ENCODE data around the gene PIN1.

The PIN1 gene

DNA sequence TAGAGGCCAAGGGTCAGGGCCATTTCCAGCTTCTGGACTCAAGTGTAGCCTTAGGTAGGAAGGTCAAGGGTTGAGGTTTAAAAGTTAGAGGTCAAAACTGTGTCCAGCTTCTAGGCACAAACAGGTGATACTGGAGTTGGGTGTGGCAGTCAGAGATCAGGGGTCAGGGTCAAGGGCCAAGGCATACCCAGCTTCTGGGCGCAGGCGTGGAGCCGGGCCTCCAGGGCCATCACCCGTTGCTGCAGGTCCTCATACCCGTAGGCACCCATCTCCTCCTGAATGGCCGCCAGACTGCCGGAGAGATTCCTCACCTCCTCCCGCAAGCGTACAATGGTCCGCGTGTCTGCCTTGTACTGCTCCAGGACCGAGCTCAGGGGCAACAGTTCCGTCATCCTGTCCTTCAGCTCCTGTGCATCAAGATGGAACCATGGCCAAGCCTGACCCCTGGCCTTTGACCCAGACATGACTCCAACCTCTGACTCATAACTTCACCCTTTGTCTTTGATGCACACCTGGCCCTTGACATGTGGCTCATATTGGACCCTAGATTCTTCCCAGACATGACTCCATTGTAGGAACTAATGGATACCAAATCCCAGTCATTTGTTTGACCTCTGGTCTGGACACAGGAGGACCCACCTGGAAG, 22.1 kb downstream of the PIN1 start:
- no peak for DNase-seq

DNA sequence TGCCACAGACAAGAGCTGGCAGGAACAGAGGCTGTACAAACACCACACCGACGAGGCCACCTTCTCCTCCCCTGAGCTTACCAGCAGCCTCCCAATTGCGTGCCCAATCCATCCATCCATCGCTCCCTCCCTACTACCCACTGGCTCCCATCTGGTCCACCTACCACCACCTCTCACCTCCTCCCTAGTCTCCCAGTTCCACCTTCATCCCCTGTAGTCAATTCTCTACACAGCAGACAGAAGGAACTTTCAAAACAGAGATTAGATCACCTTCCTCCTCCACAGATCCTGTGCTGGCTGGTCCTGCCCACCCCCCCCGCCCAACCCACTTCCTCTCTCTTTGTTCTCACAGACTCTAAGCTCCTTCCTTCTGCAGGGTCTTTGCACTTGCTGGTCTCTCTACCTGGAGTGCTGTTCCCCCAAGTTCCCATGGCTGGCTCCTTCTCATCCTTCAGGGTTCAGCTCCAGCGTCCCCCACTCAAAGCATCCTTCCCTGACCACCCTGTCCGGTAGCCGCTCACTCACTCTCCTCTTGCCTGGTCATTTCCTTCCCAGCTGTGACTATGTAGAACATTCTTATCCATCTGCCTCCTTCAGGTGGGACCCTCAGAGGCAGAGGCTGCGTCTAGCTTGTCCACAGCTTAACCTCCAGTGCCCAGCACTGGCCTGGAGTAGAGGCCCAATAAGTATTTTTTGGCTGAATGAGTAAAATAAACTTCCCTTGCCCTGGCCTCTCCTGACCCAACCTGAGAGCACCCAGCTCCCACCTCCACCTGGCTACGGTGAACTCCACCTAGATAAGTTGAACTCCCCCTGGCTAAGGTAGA, 23.0 kb downstream of the PIN1 start:
- no peak for DNase-seq

DNA sequence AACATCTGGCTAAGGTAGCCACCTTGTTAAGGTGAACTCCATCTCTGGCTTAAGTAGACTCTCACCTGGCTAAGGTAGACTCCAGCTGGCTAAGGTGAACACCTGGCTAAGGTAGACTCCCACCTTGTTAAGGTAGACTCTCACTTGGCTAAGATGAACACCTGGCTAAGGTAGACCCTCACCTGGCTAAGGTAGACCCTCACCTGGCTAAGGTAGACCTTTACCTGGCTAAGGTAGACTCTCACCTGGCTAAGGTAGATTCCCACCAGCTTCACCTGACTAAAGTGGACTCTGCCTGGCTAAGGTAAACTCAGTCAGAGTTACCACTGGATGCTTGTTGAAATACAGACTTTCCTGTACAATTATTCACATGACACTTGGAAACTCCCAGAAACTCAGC, 23.6 kb downstream of the PIN1 start:
- DNase-seq = no peak

GRCh38 chr19:9860407-9860806, 25.3 kb downstream of the PIN1 start:
- DNase-seq = no peak

GRCh38 chr19:9861503-9861902, 26.4 kb downstream of the PIN1 start:
- no peak for DNase-seq

DNA sequence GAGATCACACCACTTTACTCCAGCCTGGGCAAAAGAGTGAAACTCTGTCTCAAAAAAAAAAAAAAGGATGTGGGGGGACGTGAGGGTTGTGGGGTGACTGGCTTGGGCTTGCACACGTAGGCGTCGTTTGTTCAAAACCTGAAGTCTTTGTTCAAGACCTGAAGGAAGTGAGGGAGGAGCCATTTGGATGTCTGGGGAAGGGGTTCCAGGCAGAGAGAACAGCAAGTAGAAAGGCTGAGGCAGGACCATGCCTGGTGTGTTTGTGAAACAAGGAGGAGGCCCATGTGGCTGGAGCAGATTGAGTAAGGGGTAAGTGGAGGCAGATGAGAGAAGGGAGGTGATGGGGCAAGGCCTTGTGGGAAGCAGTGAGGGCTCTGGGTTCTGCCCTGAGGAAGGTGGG, 27.8 kb downstream of the PIN1 start:
- no peak for DNase-seq

DNA sequence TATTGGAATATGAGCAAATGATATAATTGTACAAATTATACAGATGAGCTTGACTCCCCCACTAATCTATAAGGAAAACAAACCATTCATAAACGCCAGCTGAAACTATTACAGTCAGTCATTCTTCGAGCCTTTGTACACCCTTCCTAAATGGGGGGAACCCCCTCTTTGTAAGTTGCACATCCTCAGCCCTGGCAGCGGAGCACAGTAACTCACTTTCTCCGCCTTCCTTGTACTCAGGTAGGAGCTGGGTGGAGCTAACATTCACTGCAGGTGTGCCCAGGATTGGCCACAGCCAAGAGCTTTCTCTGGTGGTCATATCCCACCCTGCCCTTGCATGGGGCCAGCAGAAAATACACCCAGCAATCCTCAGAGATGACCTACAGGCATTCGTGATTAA, 28.6 kb downstream of the PIN1 start:
- no peak for DNase-seq

- DNase-seq = no peak
These were observed 30.8 kb downstream of the PIN1 start for GRCh38 chr19:9865732-9866501.

DNA sequence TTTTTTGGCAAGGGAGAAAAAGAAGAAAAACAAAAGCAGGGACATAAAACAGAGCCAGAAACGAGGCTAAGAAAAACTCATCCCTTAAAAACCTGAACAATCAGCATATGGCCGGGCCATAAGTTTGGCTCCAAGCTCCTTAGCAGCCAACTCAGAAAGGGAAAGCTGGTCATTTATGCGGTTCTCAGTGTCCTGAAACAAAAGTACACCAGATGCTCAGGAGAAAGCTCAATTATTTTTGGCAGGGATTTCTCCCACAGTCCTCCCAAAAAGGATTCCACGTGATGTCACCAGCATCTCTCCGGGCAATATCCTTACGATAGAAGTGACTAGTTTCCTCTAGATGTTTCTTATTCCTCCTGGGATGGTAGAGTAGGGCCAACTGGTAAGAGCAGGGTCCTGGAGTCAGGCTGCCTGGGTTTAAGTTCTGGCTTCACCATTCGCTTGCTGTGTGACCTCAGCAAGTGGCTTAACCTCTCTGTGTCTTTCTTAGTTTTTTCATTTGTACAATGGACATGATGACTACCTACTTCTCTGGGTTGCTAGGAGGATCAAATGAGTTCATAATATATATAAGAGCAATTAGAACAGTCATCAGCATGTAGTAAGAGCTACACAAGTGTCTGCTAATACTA, 34.0 kb downstream of the PIN1 start:
- DNase-seq = no peak

GRCh38 chr19:9871626-9872338, 36.7 kb downstream of the PIN1 start:
- DNase-seq = no peak

DNA sequence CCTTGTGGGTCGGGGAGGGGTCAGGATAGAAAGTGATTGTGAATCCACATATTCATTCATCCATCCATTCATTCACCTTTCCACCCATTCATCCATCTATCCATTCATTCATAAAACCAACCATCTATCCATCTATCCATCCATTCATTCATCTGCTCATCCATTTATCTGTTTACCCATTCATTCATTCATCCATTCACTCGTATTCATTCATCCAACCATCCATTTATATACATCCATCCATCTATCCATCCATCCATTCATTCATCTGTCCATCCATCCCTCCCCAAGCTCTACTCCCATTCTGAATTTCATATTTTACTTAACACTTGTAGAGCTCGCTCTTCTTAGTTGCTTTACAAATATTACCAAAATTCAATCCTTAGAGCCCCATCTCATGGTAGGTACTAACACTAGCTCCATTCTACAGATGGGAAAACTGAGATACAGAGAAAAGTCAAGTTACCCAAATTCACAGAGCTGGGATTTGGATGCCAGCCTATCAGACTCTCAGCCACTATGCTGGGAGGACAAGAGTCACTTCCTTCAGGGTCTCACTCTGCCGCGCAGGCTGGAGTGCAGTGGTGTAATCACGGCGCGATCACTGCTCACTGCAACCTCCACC, 37.6 kb downstream of the PIN1 start:
- DNase-seq = no peak

- no peak for DNase-seq
These were observed 40.0 kb downstream of the PIN1 start for GRCh38 chr19:9875031-9875627.

- no peak for DNase-seq
These were observed 40.7 kb downstream of the PIN1 start for GRCh38 chr19:9875796-9876195.

DNA sequence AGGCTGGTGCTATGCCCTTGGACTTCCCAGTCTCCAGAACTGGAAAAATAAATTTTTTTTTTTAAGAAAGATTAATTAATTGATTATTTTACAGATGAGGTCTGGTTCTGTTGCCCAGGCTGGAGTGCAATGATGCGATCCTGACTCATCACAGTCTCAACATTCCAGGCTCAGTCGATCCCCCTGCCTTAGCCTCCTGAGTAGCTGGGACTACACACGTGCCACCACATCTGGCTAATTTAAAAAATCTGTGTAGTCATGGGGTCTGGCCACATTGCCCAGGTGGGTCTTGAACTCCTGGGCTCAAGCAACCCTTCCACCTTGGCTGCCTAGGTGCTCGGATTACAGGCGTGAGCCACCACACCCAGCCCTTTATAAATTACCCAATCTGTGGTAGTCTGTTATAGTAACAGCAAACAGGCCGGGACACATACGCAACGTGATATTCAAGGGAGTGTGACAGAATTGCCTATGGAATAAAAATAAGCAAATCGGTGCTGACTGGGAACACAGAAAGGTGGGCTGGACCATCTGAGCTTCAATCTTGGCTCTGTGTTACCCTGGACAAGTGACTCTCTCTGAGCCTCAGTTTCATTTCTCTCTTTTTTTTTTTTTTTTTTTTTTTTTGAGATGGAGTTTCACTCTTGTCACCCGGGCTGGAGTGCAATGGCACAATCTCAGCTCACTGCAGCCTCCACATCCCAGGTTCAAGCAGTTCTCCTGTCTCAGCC, 42.8 kb downstream of the PIN1 start:
- no peak for DNase-seq

DNA sequence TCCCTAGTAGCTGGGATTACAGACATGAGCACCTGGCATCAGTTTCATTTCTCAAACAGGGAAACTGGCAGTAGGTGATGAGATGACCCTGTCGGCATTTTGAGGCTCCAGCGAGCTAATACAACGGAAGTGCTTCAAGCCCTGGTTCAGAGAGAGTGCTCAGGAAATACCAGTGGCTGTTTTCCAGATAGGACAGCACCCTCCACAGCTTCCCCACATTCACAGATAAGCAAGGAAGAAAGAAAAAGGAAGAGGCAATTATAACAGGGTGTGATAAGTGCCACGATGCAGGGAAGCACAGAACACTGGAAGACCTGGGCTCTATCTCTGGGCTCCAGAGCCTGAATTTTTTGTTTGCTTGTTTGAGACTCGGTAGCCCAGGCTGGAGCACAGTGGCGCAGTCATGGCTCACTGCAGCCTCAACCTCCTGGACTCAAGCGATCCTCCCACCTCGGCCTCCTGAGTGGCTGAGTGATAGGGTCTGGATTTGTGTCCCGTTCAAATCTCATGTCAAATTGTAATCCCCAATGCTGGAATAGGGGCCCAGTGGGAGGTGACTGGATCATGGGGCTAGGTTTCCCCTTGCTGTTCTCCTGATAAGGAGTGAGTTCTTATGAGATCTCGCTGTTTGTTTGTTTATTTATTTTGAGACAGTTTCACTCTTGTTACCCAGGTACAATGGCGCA, 43.5 kb downstream of the PIN1 start:
- DNase-seq = no peak

- DNase-seq = no peak
These were observed 46.6 kb downstream of the PIN1 start for GRCh38 chr19:9881720-9882119.

GRCh38 chr19:9883231-9883758, 48.2 kb downstream of the PIN1 start:
- DNase-seq = peak; percentile 71

DNA sequence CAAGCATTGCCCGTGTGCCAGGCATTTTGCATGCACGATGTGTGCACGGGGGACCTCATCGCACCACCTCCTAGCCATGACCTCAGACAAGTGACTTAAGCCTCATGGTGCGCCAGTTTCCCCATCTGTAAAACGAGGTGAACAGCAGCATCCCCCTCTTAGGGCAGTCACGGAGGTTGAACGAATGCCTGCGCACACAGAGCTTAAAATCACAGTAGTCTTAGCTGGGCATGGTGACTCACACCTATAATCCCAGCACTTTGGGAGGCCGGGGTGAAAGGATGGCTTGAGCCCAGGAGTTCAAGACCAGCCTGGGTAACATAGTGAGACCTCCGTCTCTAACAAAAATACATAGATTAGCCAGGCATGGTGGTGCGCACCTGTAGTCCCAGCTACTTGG, 48.6 kb downstream of the PIN1 start:
- no peak for DNase-seq

GRCh38 chr19:9885077-9885552, 50.0 kb downstream of the PIN1 start:
- DNase-seq = no peak

All from retina (tissue), 1 donor.